Measurements from ENCODE around the gene NAV3.
"Not testable (repeated sequence)": the region's sequence is repeated elsewhere in the genome, so short reads cannot be mapped to it uniquely, and the experiment has no call there.

The NAV3 gene

GRCh38 chr12:78081590-78082314 is 251.1 kb downstream of the NAV3 start:
- no peak for DNase-seq

- DNase-seq, result no peak
Observed at GRCh38 chr12:78085542-78086182, 255.0 kb downstream of the NAV3 start.

- no peak for DNase-seq
Observed at GRCh38 chr12:78086553-78087362, 256.1 kb downstream of the NAV3 start.

- no peak for DNase-seq
Observed at GRCh38 chr12:78087363-78087675, 256.6 kb downstream of the NAV3 start.

GRCh38 chr12:78088391-78088832 is 257.7 kb downstream of the NAV3 start:
- DNase-seq, result no peak

- no peak for DNase-seq
Observed at GRCh38 chr12:78090266-78090665, 259.6 kb downstream of the NAV3 start.

GRCh38 chr12:78095623-78096022 is 264.9 kb downstream of the NAV3 start:
- no peak for DNase-seq

GRCh38 chr12:78096909-78097597 is 266.4 kb downstream of the NAV3 start:
- no peak for DNase-seq

GRCh38 chr12:78099806-78100205 is 269.1 kb downstream of the NAV3 start:
- no peak for DNase-seq

GRCh38 chr12:78101113-78101876 is 270.6 kb downstream of the NAV3 start:
- no peak for DNase-seq

- no peak for DNase-seq
Observed at GRCh38 chr12:78101946-78102635, 271.4 kb downstream of the NAV3 start.

- not testable (repeated sequence) for DNase-seq
Observed at GRCh38 chr12:78102801-78103200, 272.1 kb downstream of the NAV3 start.

GRCh38 chr12:78115889-78116288 is 285.2 kb downstream of the NAV3 start:
- DNase-seq, result no peak

- no peak for DNase-seq
Observed at GRCh38 chr12:78118036-78118435, 287.3 kb downstream of the NAV3 start.

GRCh38 chr12:78118486-78118885 is 287.8 kb downstream of the NAV3 start:
- no peak for DNase-seq

- DNase-seq, result no peak
Observed at GRCh38 chr12:78119351-78119918, 288.7 kb downstream of the NAV3 start.

- no peak for DNase-seq
Observed at GRCh38 chr12:78120306-78120705, 289.6 kb downstream of the NAV3 start.

- no peak for DNase-seq
Observed at GRCh38 chr12:78120866-78121560, 290.3 kb downstream of the NAV3 start.

- no peak for DNase-seq
Observed at GRCh38 chr12:78121969-78122610, 291.4 kb downstream of the NAV3 start.

GRCh38 chr12:78128211-78128610 is 297.5 kb downstream of the NAV3 start:
- DNase-seq, result no peak

All from NK-92 treated with Interleukin-12 subunit alpha and Interleukin-12 subunit beta, amount 100 ng/mL, for 24 hours (cell line).